Endothelial cell of umbilical vein (primary cell): Measurements from ENCODE around the gene C8A. TPM values are rescaled to one million over a fixed set of nuclear protein-coding genes. Genes with fewer than 3 reads are reported as not detected.

Experiments
- BruUV-seq: library from RNA; stranded (reverse); fragments of 400-500 nt; replicated peaks from 2 replicates; lab custom pipeline; 2021; lab: Mats Ljungman, UMichigan
- CTCF ChIA-PET: fragments of 300-600, 350-600 bp; sonication (Branson Sonifier 250); formaldehyde crosslinking; loops from one replicate; lab custom pipeline; 2021; ENCODE audit warnings: antibody characterized with exemption, inconsistent platforms; lab: Charles Lee
- POLR2A ChIA-PET: fragments of 300-600, 350-600 bp; sonication (Branson Sonifier 250); formaldehyde crosslinking; loops from one replicate; lab custom pipeline; 2021; ENCODE audit warnings: antibody characterized with exemption, inconsistent platforms; lab: Charles Lee
- DNase-seq: peaks from one replicate; pipeline ENCODE4 v3.0.0-alpha.2; 2011; ENCODE audit warnings: low read depth, low spot score
- FAIRE-seq: peaks from 2 replicates; lab custom pipeline; 2011; peaks lifted over from hg19 to GRCh38; lab: Jason Lieb, UNC
- H2AFZ ChIP-seq: 2 replicates; pipeline ENCODE4 v1.6.0; 2012; ENCODE audit warnings: low read depth, low read length, control low read depth, inconsistent platforms
- H3K27ac ChIP-seq: 2 replicates; pipeline ENCODE4 v1.5.1; 2011; ENCODE audit warnings: low read depth, mild to moderate bottlenecking, control low read depth, low read length, moderate library complexity; ENCODE audit not compliant: insufficient read depth
- H3K27me3 ChIP-seq, 2 experiments: 2 replicates each; pipeline versions ENCODE4 v1.6.0 to v1.6.1; 2011; ENCODE audit warnings: low read length in 2 of 2, mixed read lengths in 1 of 2; ENCODE audit not compliant: control insufficient read depth in 2 of 2, insufficient read depth in 2 of 2
- H3K36me3 ChIP-seq, 2 experiments: 2 replicates in 1 of 2; 3 replicates in 1 of 2; pipeline ENCODE4 v1.5.1; 2011; ENCODE audit warnings: low read length in 2 of 2, mild to moderate bottlenecking in 1 of 2, moderate library complexity in 1 of 2; ENCODE audit not compliant: control insufficient read depth in 2 of 2, insufficient read depth in 2 of 2; ENCODE audit errors: extremely low read depth in 1 of 2
- H3K4me1 ChIP-seq: 3 replicates; pipeline ENCODE4 v1.5.1; 2011; ENCODE audit warnings: mild to moderate bottlenecking, low read length; ENCODE audit not compliant: control insufficient read depth, insufficient read depth; ENCODE audit errors: extremely low read depth
- H3K4me2 ChIP-seq: 2 replicates; pipeline ENCODE4 v1.6.1; 2011; ENCODE audit warnings: low read length, control low read depth, mixed read lengths; ENCODE audit not compliant: insufficient read depth
- H3K4me3 ChIP-seq, 3 experiments: fragments of 200-600 bp in 1 of 3; sonication (generic), shearing (Covaris generic) in 1 of 3; replicated peaks in 1 of 3; 2 replicates each; pipeline ENCODE4 v1.5.1; 2011 to 2016; ENCODE audit warnings: control low read depth in 3 of 3, low read length in 3 of 3, mild to moderate bottlenecking in 2 of 3, inconsistent platforms in 1 of 3, low read depth in 1 of 3, moderate library complexity in 1 of 3; ENCODE audit not compliant: insufficient read depth in 1 of 3
- H3K79me2 ChIP-seq: 2 replicates; pipeline ENCODE4 v1.6.0; 2012; ENCODE audit warnings: low read length, inconsistent platforms; ENCODE audit not compliant: control insufficient read depth, insufficient read depth
- H3K9ac ChIP-seq: replicated peaks from 2 replicates; pipeline ENCODE3; 2011; ENCODE audit warnings: low read length, control low read depth; ENCODE audit not compliant: insufficient read depth; ENCODE audit errors: extremely low read depth
- H3K9me1 ChIP-seq: replicated peaks from 3 replicates; pipeline ENCODE4 v1.6.0; 2011; ENCODE audit warnings: mild to moderate bottlenecking, low read length; ENCODE audit not compliant: control insufficient read depth, insufficient read depth; ENCODE audit errors: extremely low read depth
- H3K9me3 ChIP-seq: replicated peaks from 2 replicates; pipeline ENCODE4 v1.5.1; 2012; ENCODE audit warnings: low read length, inconsistent platforms; ENCODE audit not compliant: control insufficient read depth, insufficient read depth
- H4K20me1 ChIP-seq: replicated peaks from 2 replicates; pipeline ENCODE3; 2011; ENCODE audit warnings: mild to moderate bottlenecking, low read length; ENCODE audit not compliant: control insufficient read depth, insufficient read depth; ENCODE audit errors: extremely low read depth
- EZH2 ChIP-seq: IDR thresholded peaks from 2 replicates; pipeline ENCODE4 v1.6.1; 2012; ENCODE audit warnings: borderline replicate concordance, low read depth, mild to moderate bottlenecking, moderate library complexity, low read length, inconsistent platforms; ENCODE audit not compliant: severe bottlenecking
- FOS ChIP-seq: IDR thresholded peaks from 2 replicates; pipeline ENCODE4 v1.6.1; 2011; ENCODE audit warnings: mild to moderate bottlenecking, low read length, moderate library complexity, borderline replicate concordance; ENCODE audit not compliant: insufficient read depth
- GATA2 ChIP-seq: IDR thresholded peaks from 2 replicates; pipeline ENCODE4 v1.7.0; 2011; ENCODE audit warnings: low read depth, mild to moderate bottlenecking, moderate library complexity, mixed read lengths, low read length; ENCODE audit not compliant: insufficient read length, insufficient read depth
- JUN ChIP-seq: IDR thresholded peaks from 2 replicates; pipeline ENCODE4 v1.6.1; 2011; ENCODE audit warnings: borderline replicate concordance, low read depth; ENCODE audit not compliant: insufficient read length, insufficient read depth
- MAX ChIP-seq: IDR thresholded peaks from 2 replicates; pipeline ENCODE4 v1.6.1; 2011; ENCODE audit not compliant: insufficient read depth, insufficient read length
- MYC ChIP-seq: IDR thresholded peaks from one replicate; pipeline ENCODE4 v1.6.1; 2011; ENCODE audit warnings: mild to moderate bottlenecking, low read depth, low read length
- POLR2A ChIP-seq: IDR thresholded peaks from 2 replicates; pipeline ENCODE4 v1.6.1; 2012; ENCODE audit warnings: low read depth, mild to moderate bottlenecking, control low read depth, low read length
- POLR2AphosphoS5 ChIP-seq: IDR thresholded peaks from 2 replicates; pipeline ENCODE4 v1.6.1; 2012; ENCODE audit warnings: low read depth, mild to moderate bottlenecking, control low read depth, low read length, moderate library complexity; ENCODE audit not compliant: insufficient read depth
- dilution Hi-C: fragments of 300-500 bp; cut with MboI; formaldehyde crosslinking; loops from one replicate; pipeline ENCODE4 v1.15.0; 2019; ENCODE audit warnings: low sequenced_read_pairs; ENCODE audit not compliant: extremely low pct_ligation_motif_present
- intact Hi-C: fragments of 100-400 bp; cut with micrococcal nuclease; formaldehyde crosslinking; loops from one replicate; pipeline ENCODE4 v1.10.0; 2022
- polyA plus RNA-seq, 4 experiments: library from polyadenylated mRNA; depleted of rRNA in 3 of 4; stranded (reverse) in 3 of 4; unstranded in 1 of 4; fragments of >200 nt; gene quantifications; 2 replicates each; pipeline versions ENCODE4 v1.2.1 to v1.2.3, GENCODE V29; 2011 to 2012; ENCODE audit warnings: missing spikeins in 1 of 4
- total RNA-seq: library from RNA; stranded (reverse); gene quantifications from 2 replicates; pipeline ENCODE4 v1.2.3, GENCODE V29; 2021

Gene C8A
- total and polyA plus RNA-seq, 2 donors (not counting 3 experiments of a cell fraction or from before 2014, with no cell fraction given), result not detected

GRCh38 chr1:56872597-56872996, 18.0 kb downstream of the C8A start:
- H3K27me3 ChIP-seq, result no peaks in the 10 kb centered on the region
- H2AFZ ChIP-seq, result no peak overlapping the region
- no peak for FAIRE-seq
- H4K20me1 ChIP-seq, result no peaks in the 10 kb centered on the region
- H3K9me1 ChIP-seq, result no peaks in the 10 kb centered on the region
- ChIA-PET POLR2A (no interaction called here), CTCF (no interaction called here)
- dilution Hi-C loops, result no loop called here
- BruUV-seq, result no TSS peak
- intact Hi-C loops, result no loop called here
- H3K9me3 ChIP-seq, result no peaks in the 10 kb centered on the region
- no peak overlapping the region for H3K4me2 ChIP-seq
- TF ChIP-seq JUN (no peak), POLR2A (no peak), EZH2 (no peak), GATA2 (no peak), FOS (no peak), POLR2AphosphoS5 (no peak), MAX (no peak)
- no peak overlapping the region for H3K27ac ChIP-seq
- H3K4me1 ChIP-seq, result no peaks in the 10 kb centered on the region
- no peak overlapping the region for H3K4me3 ChIP-seq
- no peak for DNase-seq
- H3K79me2 ChIP-seq, result no peaks in the 10 kb centered on the region
- H3K36me3 ChIP-seq, result no peaks in the 10 kb centered on the region
- no peak overlapping the region for H3K9ac ChIP-seq

- Histone ChIP-seq H2AFZ (no peak overlapping the region), H3K9ac (no peak overlapping the region), H4K20me1 (no peaks in the 10 kb centered on the region), H3K4me1 (no peaks in the 10 kb centered on the region), H3K9me3 (no peaks in the 10 kb centered on the region), H3K9me1 (no peaks in the 10 kb centered on the region), H3K27me3 (no peaks in the 10 kb centered on the region), H3K4me2 (no peak overlapping the region), H3K4me3 (no peak overlapping the region), H3K27ac (no peak overlapping the region), H3K36me3 (no peaks in the 10 kb centered on the region), H3K79me2 (no peaks in the 10 kb centered on the region)
- CTCF ChIA-PET, result no interaction called here
- intact Hi-C loops (no loop called here), dilution Hi-C loops (no loop called here)
- DNase-seq (no peak), FAIRE-seq (no peak)
- no peak for TF ChIP-seq GATA2
- no peak for TF ChIP-seq MYC
- TF ChIP-seq MAX, result no peak
- no peak for TF ChIP-seq FOS
- TF ChIP-seq JUN, result no peak
- no TSS peak for BruUV-seq
- POLR2A ChIA-PET, result no interaction called here
Measured at GRCh38 chr1:56873213-56873612, 18.6 kb downstream of the C8A start.
